Right ventricle myocardium superior (tissue), 1 donor: ENCODE data around the gene FCHSD1. TPM values are rescaled to one million over a fixed set of nuclear protein-coding genes. Genes with fewer than 3 reads are reported as not detected.
"Not testable (repeated sequence)": the region's sequence is repeated elsewhere in the genome, so short reads cannot be mapped to it uniquely, and the experiment has no call there.

Experiments used
- ATAC-seq: fragments of 200-7000 bp; cut with Tn5 transposase; one replicate; pipeline ENCODE4 v1.9.1; 2020; ENCODE audit warnings: mild to moderate bottlenecking; ENCODE audit not compliant: poor library complexity
- DNase-seq: peaks from one replicate; pipeline ENCODE4 v3.0.0-alpha.2; 2020
- intact Hi-C: fragments of 100-400 bp; cut with DNase I; formaldehyde crosslinking; loops from one replicate; pipeline ENCODE4 v1.11.2; 2022
- total RNA-seq: library from RNA; stranded (reverse); fragmentation: NEBNext Ultra II Directional; extraction: Animal tissue kit (Norgen Biotek cat#: 25700); gene quantifications from one replicate; pipeline ENCODE4 v1.2.1, GENCODE V29; 2021
- donor health status: DM: no; HTN: yes; CAD: no; lungs with severe emphysema.

FCHSD1 gene
- total RNA-seq, 1 donor from 2014 or later, result 2.6 TPM

DNA sequence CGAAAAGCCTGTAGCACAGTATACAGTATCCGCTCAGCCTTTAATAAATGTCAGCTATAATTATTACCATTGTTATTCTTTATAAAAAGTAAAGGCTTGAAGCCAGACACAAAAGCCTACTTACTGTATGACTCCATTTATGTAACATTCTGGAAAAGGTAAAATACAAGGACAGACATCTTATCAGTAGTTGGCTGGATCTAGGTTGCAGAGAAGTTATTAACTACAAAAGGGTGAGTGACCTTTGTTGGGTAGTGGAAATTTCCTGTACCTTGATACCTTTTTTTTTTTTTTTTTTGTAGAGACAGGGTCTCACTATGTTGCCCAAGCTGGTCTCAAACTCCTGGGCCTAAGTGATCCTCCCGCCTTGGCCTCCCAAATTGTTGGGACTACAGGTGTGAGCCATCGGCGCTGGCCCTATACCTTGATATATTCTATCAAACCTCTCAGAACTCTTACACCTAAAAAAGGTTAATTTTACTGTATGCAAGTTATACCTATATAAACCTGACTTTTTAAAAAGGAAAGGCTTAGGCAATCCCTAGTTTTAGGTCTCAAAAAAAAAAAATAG, 20.6 kb downstream of the FCHSD1 start:
- ATAC-seq (no peak), DNase-seq (no peak)
- intact Hi-C loops, result no loop called here

DNA sequence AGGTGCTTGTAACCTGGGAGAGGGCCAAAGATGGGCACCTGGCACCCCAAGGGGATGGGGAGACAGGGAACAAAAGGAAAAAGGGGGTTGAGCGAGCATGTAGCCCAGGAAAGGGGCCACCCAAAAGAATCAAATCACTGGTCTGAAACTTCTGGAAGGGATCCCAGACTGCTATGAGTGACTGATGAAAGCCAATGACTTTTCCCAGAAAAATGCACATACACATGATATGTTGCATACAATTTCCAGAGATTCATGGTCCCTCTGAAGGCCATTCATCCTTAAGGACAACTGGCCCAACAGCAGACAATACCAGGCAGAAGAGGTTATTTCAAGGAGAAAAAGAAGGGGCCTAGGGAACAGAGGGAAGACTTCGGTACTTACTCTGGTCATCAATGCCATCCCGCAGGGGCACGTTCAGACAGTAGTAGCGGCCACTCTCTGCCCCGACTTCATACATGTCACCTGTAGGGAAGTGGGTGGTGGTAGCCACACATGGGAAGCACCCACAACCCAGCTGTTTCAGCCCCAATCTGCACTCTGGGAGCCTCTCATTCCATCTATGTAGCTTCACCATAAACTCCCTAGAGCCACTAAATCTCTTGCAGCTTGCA, 22.9 kb downstream of the FCHSD1 start:
- no peak for DNase-seq
- intact Hi-C loops, result no loop called here
- ATAC-seq, result no peak

- intact Hi-C loops, result no loop called here
- DNase-seq (no peak), ATAC-seq (no peak)
Measured at GRCh38 chr5:141623611-141624010, 27.6 kb downstream of the FCHSD1 start.

DNA sequence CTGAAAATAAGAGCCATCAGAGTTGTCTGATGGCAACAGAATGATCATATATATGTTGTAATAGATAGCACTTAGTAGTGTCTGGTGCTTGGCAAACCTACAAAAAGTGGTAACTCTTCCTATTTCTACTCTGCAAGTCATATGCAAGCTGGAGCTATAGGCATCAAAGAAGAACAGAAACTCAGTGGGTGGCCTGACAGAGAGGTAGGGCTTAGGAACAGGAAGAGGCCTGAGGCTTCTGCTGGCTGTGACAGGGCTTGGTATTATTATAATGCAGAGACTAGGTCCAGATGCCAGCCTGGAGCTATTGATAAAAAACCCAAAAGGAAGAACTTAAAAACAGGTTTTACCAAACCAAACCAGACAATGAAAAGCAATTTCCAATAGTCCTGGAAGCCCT, 28.0 kb downstream of the FCHSD1 start:
- ATAC-seq, result no peak
- intact Hi-C loops, result no loop called here
- no peak for DNase-seq

DNA sequence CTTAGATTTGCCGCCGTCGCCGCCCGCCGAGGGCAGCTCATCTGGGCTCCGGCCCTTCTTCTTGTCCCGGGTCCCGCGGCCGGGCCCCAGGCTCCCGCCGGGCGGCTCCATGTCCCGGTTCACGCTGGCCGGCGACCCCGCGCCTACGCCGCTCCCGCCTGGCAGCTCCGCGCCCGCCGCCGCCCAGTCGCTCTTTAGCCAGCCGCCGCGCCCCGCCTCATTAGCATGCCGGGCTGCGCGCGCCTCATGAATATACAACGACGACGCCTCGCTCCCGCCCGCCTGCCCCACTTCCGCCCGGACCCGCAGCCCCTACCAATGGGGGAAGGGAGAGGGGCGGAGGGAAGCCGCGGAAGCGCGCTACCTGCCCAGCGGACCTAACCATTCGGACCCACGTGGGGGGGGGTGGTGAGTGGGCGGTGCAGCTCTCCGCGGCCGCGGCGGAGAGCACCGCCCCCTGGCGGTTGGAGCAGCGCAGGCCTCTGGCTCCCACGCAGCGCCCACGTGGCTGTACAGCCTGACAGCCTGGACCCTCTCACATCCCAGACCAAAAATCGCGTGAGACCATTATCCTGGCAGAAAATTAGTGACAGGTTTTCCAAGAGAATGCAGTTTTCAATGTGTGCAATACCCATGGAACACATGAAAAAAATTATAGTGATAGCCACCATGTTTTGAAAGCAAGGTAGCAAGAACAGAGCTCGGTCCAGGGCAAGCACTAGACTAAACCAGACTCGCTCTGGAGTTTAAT, 32.2 kb downstream of the FCHSD1 start, which contains the start of gene DIAPH1:
Gene DIAPH1, minus strand, starts transcription at position 197 of the 751 bp plus-strand sequence. Its CDS starts 86 bp downstream, at position 111.
- DNase-seq, result peak; percentile 99
- ATAC-seq, result peak; percentile 96
- intact Hi-C loops, result loop anchor here (1.0 kb wide), 1 partner anchor 27 kb away; no protein-coding TSS in a partner anchor

- peak; percentile 57 for DNase-seq
- intact Hi-C loops, result no loop called here
- peak; percentile 35 for ATAC-seq
Measured at GRCh38 chr5:141618030-141618803, 33.0 kb downstream of the FCHSD1 start.

DNA sequence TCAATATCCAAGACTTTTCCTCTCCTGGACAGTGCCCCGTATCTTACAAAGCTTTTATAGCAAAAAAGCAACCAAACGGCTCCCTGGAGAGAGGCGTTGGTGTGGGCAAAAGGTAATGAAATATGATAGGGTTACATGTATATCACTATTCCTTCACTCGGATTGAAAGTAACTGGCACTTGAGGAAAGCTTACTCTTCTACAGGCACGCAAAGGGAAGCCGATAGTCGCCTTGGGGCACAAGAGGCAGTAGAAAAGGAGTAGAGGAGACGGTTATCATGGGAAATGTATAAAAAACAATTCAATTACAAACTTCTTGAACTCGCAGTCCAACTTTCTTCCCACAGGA, 33.6 kb downstream of the FCHSD1 start:
- no peak for ATAC-seq
- intact Hi-C loops, result no loop called here
- DNase-seq, result no peak

DNA sequence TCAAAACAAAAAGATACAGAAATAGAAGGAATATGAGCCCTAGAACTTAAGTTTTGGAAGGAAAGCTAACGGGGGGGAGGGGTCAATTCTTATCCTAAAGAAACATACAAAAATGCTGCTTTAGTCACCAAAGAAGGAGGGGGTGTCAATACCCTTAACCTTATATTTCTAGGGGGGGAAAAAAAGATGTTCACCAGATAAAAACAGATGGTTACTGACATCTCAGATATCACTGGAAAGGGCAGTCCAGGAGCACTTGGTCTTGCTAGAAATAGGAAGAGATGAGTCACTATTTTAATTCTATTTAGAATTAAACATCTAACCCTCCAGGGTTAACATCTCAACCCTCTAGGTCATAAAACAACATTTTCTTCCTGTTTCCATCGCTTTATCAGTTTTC, 34.1 kb downstream of the FCHSD1 start:
- ATAC-seq (no peak), DNase-seq (no peak)
- intact Hi-C loops, result no loop called here

- intact Hi-C loops, result no loop called here
- DNase-seq, result no peak
- no peak for ATAC-seq
Measured at GRCh38 chr5:141615991-141616720, 35.1 kb downstream of the FCHSD1 start.

DNA sequence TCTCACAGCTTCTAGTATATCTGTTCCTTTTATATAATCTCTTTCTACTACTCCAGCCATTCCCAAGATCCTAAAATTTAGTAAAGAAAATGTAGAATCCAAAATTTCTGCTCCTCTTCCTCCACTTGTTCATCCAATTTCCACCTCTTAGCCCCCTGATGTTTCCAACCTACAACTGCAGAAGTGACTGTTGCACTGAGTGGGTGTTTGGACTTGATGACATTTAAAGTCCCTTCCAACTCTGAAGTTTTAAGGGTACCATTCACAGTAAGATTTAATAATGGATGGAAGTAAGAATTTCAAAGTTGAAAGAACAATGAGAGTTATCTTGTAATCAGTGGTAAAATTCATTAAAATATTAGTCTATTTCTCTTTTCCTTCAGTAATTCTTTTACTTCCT, 37.9 kb downstream of the FCHSD1 start:
- DNase-seq (no peak), ATAC-seq (no peak)

GRCh38 chr5:141611289-141611688, 39.9 kb downstream of the FCHSD1 start:
- DNase-seq, result no peak
- intact Hi-C loops, result no loop called here
- ATAC-seq, result no peak

More for the DNA sequence above, 37.9 kb downstream of the FCHSD1 start:
- intact Hi-C loops, result no loop called here

DNA sequence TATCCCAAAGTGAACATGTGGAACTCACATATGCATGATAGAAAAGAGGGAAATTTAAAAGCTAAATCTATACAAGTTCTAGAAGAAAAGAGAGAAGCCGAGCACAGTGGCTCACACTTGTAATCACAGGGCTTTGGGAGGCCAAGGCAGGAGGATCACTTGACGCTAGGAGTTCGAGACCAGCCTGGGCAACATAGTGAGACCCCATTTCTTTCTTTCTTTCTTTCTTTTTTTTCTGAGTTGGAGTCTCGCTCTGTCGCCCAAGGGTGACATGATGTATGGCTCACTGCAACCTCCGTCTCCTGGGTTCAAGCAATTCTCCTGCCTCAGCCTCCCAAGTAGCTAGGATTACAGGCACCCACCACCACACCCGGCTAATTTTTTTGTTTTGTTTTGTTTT, 41.3 kb downstream of the FCHSD1 start:
- ATAC-seq, DNase-seq, intact Hi-C loops: not testable (repeated sequence)

DNA sequence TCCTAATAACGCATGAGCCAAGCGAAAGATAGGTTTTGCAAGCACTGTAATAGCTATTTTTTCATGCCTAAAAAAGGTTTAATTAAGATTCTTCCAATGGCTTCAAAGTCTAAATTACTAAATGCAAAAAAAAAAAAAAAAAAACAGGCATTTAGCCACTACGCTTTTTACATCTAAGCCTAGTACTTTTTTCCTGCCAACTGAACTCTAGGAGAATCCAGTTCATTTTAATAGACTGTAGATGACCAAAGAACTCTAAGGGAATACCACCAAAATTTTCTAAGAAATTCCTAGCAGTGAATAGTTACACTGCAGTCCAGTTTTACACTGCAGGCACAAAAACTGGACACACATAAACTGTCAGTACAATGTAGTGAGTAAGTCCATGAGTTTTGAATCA, 42.2 kb downstream of the FCHSD1 start:
- DNase-seq, result no peak
- no peak for ATAC-seq
- intact Hi-C loops, result no loop called here

DNA sequence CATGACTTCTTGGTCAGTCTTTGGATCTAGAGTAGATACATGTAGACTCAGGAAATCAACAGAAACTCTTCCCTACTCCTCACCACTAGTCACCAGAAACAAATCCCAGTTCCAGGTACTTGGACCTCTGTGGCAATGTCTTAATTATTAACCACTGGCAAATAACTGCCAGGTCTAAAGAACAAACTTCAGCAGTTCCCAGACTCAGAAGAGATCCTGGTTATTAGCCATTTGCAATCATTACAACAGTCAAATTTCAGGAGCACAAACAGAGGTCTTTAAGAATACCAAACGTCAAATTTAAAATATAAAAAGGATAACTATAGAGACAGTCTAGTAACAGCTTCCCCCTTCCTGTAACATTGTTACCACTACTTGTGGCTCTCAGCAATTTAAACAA, 42.7 kb downstream of the FCHSD1 start:
- no peak for ATAC-seq
- intact Hi-C loops, result no loop called here
- DNase-seq, result no peak

DNA sequence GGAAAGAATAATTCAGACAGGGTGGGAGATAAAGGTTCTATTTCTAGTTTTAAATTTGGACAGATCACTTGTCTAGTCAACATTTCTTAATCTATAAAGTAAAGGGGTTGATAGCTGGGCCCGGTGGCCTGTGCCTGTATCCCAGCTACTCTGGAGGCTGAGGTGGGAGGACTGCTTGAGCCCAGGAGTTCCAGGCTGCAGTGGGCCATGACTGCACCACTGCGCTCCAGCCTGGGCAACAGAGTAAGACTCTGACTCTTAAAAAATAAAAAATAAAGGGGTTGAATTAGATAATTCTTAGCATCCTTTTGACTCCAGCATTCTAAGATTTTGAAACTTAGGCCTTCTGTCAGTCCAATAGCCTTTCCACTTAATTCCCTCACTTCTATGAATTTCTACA, 43.2 kb downstream of the FCHSD1 start:
- ATAC-seq (no peak), DNase-seq (no peak)
- intact Hi-C loops, result no loop called here

- peak; percentile 80 for ATAC-seq
- DNase-seq, result no peak
- intact Hi-C loops, result no loop called here
Measured at GRCh38 chr5:141605523-141606277, 45.5 kb downstream of the FCHSD1 start.

GRCh38 chr5:141603923-141604717, 47.1 kb downstream of the FCHSD1 start:
- ATAC-seq, result peak; percentile 85
- intact Hi-C loops, result no loop called here
- no peak for DNase-seq
